T-helper 1 cell (primary cell): Measurements from ENCODE around the gene B3GAT3.
"Not testable (repeated sequence)": the region's sequence is repeated elsewhere in the genome, so short reads cannot be mapped to it uniquely, and the experiment has no call there.

Source experiments
- DNase-seq, 5 donors: peaks; one replicate each; pipeline ENCODE4 v3.0.0-alpha.2; 2012 to 2020
- total RNA-seq, 4 donors: gene quantifications; one replicate each; lab custom pipeline; 2026; lab: John Stamatoyannopoulos, UW

B3GAT3 gene
- total RNA-seq: 26.8 to 45.6 (median 33.0) reads per million in 4 donors

- peak; percentile 94 to 97 (median 97) for DNase-seq
Observed at GRCh38 chr11:62621567-62622470, at the start of gene B3GAT3. Gene B3GAT3 (minus strand): TSS chr11:62621986. CDS start chr11:62621947, 39 bp downstream.

DNA sequence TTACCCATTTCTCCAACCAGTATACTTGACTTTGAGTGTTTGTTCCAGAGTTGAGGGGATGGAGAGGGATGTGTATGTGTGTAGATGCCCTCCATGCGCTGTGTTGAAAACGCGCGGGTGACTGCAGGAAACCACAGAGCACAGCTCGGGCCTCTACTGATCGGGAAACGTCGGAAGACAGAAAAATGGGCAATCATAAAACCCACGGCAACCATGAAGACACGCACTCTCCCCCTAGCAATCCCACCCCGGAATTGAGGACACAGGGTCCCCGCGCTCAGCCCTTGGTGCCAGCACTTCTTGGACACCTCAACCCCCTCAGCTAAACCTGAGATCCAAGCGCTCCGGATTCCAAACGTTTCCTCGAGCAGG lies 49.4 kb upstream of the B3GAT3 start:
- no peak for DNase-seq

- no peak for DNase-seq
Observed at GRCh38 chr11:62669420-62670161, 47.8 kb upstream of the B3GAT3 start.

GRCh38 chr11:62667460-62667859 lies 45.7 kb upstream of the B3GAT3 start:
- no peak for DNase-seq

GRCh38 chr11:62666259-62666926 lies 44.6 kb upstream of the B3GAT3 start:
- no peak for DNase-seq

GRCh38 chr11:62665599-62666258 lies 43.9 kb upstream of the B3GAT3 start:
- DNase-seq: peak; percentile 23 to 60 (median 48)

DNA sequence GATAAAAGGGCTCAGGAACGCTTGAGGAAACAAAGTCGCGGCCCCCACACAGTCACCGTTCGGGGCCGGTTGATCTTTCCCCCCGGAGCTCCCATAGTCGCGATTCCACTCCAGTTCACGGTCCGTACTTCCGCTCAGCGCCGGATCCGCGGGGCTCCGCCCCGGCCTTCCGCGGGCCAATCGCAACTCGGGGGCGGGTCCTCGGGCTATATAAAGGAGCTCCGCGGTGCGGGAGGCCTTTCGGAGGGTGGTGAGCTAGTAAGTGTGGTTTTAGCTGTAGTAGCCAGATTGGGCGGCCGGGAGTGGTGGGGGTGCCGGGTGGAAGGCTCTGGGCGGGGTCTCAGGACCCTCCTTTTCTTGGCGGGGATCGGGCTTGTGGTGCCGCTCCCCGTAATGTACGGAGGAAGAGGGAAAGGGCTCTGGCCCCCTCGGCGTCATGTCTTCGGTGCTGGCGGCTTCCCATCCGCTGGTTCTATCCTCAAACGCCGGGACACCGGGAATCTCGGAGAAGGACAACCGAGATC lies 43.4 kb upstream of the B3GAT3 start, which contains the start of the genes C11orf98 and CSKMT:
Gene C11orf98 (minus strand): TSS at position 136 of the 524 bp plus-strand sequence. CDS start 41 bp downstream, at position 95.
Gene CSKMT (plus strand): TSS at position 238 of the 524 bp plus-strand sequence. CDS start 568 bp downstream, outside the sequence.
- peak; percentile 86 to 95 (median 90) for DNase-seq

- peak in 4 of 5 donors; percentile 23 to 66 (median 40) for DNase-seq
Observed at GRCh38 chr11:62664405-62665074, 42.8 kb upstream of the B3GAT3 start.

DNA sequence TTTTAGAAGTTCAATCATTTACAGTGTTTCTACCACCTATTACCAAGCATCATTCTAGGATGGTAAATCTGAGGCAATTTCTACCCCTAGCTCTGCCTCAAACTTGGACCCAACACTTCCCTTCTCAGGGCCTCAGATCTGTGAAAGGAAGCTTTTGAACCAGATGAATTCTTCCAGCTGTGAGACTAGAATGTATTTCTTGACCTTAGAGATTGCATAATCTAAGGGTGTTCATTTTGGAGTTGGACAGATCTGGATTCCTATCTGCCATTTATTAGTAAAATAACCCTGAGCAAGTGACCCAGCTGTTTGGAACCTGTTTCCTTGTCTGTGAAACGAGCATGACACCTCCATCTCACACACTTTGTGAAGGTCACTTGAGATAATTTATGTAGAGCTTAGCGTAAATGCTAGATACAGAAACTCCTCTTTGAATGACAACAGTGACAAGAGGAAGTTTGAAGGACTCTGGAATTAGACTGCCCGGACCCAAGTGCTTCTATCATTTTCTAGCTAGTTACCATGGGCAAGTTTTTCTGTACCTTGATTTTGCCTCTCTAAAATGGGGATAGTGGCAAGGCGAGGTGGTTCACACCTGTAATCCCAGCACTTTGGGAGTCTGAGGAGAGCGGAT lies 35.1 kb upstream of the B3GAT3 start:
- no peak for DNase-seq

DNA sequence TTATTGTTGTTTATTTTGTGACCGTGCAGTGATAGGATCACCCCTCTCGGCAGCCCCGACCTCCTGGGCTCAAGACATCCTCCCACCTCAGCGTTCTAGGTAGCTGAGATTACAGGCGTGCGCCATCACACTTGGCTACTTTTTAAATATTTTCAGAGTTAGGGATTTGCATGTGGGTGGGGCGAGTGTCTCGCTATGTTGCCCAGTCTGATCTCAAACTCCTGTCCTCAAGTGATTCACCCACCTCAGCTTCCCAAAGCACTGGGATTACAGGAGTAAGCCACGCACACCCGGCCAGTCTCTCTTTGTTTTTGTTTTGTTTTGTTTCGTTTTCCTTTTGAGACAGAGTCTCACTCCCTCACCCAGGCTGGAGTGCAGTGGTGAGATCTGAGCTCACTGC lies 32.5 kb upstream of the B3GAT3 start:
- no peak for DNase-seq

- DNase-seq: peak in 2 of 5 donors; percentile 48 to 69
Observed at GRCh38 chr11:62652161-62653006, 30.6 kb upstream of the B3GAT3 start.

GRCh38 chr11:62650283-62650682 lies 28.5 kb upstream of the B3GAT3 start:
- DNase-seq: not testable (repeated sequence)

GRCh38 chr11:62649486-62649885 lies 27.7 kb upstream of the B3GAT3 start:
- no peak for DNase-seq

GRCh38 chr11:62648967-62649364 lies 27.2 kb upstream of the B3GAT3 start:
- no peak for DNase-seq

DNA sequence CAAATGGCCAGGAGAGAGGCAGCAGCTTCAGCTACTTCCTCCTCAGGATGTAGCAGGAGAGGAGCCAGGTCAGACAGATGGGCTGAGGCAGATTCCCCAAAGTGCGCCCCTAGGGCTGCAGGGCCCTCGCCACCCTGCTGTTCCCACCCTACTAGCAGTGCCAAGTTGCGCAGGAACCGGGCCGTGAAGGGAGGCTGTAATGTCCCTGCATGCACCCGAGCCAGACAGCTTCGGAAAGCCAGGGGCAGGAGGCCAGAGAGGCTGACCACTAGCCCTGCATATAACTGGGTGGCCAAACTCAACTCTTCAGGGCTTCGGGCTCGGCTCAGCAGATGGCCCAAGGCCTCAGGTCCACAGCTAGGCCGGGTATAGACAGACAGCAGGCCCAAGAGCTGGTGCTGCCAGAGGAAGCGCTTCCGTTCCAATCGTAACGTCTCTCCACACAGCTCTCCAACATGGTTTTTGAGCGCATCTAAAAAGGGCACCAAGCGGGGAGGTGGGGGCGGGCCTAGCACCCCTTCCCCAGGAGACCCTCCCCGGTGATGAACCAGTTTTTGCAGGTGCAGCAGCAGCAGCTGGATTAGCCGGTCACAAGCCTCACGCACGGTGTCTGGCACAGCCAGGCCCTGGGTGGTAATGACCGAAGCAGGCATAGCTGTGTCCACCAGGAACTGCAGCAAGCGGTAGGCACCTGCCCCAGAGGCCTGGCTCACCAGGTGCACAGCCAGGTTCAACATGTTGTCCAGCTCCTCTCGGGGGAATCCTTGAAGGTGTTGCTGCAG lies 26.6 kb upstream of the B3GAT3 start:
- DNase-seq: no peak

DNA sequence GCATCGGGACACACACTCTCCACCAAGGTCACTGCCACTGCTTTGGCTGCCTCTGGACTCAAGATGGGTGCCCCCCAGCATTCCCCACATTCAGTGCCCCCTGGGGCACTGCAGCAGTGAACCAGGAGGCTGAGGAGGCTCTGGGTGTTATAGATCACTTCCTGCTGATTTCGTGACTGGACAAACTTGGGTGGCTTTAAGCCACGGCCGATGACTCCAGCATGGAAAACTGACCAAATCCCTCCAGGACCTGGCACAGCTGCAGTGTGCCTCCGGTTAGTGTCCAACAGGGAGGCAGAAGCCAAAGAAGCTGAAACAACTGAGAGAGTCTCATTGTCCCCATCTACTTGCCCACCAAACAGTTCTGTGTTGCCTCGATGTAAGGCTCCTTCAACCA lies 25.8 kb upstream of the B3GAT3 start:
- no peak for DNase-seq

GRCh38 chr11:62646825-62647608 lies 25.2 kb upstream of the B3GAT3 start:
- no peak for DNase-seq
